UCSD-AML1 (cell line): ENCODE measurements around the gene XG.
"Not testable (repeated sequence)": the region's sequence is repeated elsewhere in the genome, so short reads cannot be mapped to it uniquely, and the experiment has no call there.

Experiments
- DNase-seq: peaks from one replicate; lab custom pipeline; 2025; ENCODE audit not compliant: unreplicated experiment; lab: John Stamatoyannopoulos, UW

The XG gene

DNA sequence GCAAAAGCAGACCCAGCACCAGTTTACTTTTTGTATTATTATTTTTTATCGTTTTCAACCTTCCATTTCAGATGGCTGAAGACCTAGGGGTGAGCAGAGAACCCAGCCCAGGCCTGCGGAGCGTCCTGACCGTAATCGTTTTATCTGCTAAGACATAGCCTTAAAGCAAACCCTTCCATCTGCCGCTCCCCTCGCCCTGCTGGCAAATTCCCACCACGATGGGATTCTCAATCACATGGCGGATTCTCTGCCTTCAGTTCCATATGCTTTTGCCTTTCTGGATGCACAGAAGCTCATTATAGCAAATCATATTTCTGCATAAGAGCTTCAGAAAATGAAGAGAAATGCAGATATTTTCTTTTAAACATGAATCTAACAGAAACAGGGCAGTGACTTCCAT lies 18.6 kb upstream of the XG start:
- DNase-seq = no peak

DNA sequence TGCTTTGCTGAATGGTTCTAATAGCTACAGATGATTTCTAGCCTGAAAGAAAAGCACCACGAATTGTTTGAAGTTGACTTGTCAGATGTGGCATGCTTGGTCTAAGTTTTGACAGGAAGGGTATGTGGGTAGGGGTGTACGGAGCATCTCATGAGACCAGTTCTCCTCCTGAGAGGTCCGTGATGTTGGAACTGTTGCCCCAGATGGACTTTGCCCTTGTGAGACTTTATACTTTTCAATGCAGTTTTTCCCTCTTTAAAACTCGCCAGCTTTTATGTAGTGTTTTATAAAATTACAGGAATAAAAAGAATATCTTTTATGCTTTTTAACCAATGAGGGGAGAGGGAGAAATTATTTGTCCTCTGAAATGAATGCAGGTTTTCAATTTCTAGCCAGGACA lies 16.6 kb upstream of the XG start:
- no peak for DNase-seq

DNA sequence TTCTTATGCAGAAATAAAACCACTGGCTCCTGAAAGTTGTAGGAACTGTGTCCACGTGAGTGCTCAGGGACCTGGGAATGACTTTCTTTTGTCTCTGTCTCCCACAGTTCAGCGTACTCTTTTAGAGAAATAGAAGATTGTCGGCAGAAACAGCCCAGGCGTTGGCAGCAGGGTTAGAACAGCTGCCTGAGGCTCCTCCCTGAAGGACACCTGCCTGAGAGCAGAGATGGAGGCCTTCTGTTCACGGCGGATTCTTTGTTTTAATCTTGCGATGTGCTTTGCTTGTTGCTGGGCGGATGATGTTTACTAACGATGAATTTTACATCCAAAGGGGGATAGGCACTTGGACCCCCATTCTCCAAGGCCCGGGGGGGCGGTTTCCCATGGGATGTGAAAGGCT lies 11.2 kb upstream of the XG start:
- DNase-seq = no peak

DNA sequence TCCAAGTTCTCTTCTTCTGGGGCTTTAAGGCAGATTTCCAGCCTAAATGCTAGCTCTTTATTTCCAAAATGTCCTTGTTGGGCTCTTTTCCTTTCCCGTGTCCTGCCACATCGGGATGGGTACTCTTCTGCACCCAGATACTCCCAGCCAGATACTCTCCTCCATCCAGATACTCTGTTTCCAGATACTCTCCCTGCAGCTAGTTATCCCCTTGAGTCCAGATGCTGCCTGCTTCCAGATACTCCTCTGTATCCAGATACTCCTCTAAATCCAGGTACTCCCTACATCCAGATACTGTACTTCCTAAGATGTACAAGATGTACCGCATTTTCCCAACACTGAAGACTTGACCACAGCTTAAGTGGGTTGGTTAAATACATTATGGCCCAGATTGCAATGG lies 10.5 kb upstream of the XG start:
- no peak for DNase-seq

DNA sequence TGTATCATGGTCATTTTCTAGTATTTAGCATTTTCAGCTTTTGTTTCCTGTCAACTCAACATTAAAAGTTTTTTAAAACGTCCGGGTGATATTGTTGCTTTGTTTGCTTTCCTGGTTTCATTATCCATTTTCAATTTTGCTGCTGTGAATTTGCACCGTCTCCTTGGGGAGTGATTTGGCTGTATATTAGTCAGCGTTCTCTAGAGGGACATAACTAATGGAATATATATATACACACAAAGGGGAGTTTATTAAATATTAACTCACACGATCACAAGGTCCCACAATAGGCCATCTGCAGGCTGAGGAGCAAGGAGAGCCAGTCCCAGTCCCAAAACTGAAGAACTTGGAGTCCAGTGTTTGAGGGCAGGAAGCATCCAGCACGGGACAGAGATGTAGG lies 5.6 kb upstream of the XG start:
- not testable (repeated sequence) for DNase-seq

DNA sequence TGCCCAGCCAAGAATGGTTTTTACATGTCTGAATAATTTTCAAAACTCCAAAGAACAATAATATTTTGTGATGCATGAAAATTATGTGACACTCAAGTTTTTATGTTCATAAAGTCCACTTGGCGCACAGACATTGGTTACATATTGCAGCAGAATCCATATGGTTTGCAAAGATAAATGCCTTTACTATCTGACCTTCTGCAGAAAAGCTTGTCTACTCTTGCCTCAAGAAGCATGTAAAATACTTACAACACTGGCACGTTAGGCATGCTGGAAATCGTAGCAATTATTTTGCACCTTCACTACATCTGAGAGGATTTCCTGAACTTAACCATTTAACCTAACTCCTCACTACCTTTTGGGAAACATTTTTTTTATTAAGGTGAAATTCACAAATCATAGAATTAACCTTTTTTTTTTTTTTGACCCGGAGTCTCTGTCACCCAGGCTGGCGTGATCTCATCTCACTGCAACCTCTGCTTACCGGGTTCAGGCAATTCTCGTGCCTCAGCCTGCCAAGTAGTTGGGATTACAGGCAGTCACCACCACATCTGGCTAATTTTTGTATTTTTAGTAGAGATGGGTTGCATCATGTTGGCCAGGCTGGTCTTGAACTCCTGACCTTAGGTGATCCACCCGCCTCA lies 3.5 kb upstream of the XG start:
- DNase-seq = no peak

DNA sequence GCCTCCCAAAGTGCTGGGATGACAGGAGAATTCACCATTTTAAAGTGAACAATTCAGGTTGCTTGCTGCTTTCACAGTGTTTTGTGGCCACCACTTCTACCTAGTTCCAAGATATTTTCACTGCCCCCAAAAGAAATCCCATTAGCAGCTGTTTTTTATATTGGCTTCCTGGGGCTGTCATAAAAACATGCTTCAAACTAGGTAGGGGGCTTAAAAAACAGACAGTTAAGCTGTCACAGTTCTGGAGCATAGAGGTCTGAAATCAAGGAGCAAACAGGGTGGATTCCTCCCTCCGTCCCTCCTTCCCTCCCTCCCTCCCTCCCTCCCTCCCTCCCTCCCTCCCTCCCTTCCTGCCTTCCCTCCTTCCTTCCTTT lies 3.0 kb upstream of the XG start:
- no peak for DNase-seq

DNA sequence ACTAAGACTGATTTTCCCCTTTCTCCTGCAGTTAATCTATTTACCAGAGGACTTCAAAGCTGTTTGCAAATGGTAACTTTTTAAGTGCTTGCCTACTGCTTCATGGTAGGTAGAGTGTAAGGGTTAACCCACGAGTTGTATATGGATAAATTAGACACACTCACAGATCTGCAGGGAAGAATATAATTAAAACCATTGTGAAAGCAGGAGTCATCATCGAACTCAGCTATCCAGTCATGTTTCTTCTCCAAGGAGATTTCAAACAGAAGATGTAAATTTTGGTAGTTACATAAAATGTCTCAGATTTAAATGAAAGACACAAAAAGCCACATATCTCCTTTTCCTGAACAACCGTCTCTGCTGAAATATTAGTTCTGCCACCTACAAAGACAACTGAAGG lies 549 bp upstream of the XG start:
- DNase-seq = no peak

DNA sequence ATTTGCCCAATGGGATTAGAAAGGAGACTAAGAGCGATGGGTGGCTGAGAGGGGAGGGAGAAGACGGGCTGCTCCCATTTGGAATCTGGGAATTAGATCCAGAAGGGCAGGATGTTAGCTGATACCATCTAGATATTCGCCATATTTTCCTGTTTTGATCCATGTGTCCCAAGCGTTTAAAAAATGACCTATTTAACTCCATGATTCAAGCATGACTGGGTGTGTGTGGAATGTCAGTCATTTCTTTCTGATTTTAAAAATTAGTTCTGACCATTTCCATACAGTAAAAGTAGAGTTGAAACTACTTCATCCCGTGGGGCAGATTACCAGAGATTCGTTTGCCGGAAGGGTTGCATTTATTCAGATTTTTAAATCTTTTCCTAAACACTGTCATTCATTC lies 601 bp downstream of the XG start:
- not testable (repeated sequence) for DNase-seq

DNA sequence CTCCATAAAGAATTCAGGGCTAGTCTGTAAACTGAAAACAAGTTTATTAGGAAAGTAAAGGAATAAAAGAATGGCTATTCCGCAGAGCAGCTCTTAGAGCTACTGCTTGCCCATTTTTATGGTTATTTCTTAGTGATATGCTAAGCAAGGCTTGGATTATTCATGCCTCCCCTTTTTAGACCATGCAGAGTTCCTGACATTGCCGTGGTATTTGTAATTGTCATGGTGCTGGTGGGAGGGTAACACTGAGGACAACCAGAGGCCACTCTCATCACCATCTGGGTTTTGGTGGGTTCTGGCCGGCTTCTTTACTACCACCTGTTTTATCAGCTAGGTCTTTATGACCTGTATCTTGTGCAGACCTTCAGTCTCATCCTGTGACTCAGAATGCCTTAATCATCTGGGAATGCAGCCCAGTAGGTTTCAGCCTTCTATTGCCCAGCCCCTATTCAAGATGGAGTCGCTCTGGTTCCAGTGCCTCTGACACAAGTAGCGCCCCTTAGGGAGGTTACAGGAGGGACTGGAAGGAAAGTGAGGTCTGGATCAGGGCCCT lies 3.4 kb downstream of the XG start:
- not testable (repeated sequence) for DNase-seq

DNA sequence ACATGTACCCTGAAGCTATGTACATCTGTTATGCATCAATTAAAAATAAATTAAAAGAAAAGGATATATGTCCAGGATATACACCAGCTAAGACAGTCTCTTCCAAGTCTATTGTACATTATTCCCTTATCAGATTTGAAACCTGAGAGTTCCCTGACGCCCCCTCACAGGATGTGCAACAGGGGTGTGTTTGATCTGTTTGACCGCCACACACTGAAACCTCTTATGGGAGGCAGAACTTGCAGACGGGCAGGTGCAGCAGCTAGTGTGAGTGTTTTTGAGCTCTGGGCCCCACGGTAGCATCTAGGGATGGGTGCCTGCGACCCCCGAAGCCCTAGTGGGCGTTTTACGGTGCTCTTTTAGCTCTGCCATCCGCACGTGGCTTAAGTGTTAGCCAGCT lies 4.7 kb downstream of the XG start:
- no peak for DNase-seq

DNA sequence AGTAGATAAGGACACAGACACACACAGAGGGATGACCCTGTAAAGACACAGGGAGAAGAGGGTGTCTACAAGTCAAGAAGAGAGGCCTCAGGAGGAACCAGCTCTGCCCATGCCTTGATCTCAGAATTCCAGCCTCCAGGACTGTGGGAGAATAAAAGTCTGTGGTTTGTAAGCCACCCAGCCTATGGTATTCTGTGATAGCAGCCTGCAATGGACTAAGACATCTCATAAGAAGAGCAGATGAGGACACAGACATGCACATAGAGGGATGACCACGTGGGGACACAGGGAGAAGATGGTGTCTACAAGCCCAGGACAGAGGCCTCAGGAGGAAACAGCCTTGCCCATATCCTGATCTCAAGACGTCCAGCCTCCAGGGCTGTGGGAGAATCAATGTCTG lies 9.4 kb downstream of the XG start:
- DNase-seq = no peak

DNA sequence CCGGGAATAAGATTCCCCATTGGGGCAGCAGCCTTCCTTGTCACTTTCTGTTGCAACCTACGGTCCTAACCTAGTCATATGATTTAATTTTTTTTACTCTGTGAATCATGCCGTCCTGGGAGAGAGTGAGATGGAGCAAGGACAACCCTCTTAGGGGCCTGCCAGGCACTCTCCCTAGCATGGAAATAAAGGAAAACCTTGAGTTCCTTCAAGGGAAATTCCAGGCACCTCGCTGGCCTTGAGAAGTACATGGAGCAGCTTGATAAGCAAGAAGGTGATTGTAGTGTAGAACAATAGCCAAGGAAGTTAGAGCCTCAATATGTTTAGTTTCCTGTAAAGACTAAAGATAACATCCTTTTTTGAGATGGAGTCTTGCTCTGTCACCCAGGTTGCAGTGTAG lies 10.8 kb downstream of the XG start:
- not testable (repeated sequence) for DNase-seq

DNA sequence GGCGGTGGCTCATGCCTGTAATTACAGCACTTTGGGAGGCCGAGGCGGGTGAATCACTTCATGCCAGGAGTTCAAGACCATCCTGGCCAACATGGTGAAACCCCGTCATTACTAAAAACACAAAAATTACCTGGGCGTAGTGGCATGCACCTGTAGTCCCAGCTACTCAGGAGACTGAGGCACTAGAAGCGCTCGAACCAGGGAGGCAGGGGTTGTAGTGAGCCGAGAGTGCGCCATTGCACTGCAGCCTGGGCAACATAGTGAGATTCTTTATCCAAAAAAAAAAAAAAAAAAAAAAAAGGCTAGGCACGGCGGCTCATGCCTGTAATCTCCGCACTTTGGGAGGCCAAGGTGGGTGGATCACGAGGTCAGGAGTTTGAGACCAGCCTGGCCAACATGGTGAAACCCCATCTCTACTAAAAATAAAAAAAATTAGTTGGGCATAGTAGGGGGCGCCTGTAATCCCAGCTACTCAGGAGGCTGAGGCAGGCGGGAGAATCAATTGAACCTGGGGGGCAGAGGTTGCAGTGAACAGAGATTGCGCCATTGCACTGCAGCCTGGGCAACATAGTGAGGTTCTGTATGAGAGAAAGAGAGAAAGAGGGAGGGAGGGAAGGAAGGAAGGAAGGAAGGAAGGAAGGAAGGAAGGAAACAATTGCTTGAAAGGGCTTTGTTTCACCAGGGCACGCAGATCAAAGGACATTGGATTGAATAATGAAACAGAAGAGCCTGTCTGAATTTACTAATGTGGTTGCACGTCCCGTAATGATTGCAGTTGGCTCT lies 13.1 kb downstream of the XG start:
- not testable (repeated sequence) for DNase-seq

DNA sequence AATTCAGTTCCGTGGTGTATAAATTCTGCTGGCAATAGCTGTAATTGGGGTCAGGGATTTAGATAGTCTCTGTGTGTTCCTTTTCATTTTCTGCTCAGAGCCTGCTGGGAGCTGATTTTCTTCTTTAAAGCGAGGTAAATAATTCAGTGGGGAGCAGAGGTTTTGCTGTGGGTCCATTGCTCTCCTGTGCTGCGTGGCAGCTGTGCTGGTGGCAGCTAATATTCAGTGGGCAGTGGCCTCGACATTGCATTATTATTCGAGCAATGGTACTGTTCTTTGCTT lies 13.7 kb downstream of the XG start:
- no peak for DNase-seq

DNA sequence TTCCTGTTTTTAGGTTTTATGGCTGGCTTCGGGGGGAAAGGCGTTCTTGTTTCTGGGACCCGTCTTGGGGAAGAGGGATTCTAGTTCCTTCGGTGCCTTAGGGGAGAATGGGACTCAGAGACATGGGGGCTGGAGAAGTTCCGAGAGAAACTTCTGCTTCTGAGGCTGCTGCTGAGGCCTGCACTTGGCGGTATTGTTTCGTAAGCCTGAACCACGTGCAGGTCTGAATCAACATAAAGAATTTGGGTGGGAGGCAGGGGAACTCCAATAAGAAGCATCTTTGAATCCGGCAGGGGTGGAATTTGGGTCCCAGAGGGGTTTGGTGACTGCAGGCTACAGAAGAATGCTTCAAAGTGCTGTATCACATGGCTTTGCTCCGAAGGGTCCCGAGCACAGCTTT lies 15.1 kb downstream of the XG start:
- DNase-seq = no peak

DNA sequence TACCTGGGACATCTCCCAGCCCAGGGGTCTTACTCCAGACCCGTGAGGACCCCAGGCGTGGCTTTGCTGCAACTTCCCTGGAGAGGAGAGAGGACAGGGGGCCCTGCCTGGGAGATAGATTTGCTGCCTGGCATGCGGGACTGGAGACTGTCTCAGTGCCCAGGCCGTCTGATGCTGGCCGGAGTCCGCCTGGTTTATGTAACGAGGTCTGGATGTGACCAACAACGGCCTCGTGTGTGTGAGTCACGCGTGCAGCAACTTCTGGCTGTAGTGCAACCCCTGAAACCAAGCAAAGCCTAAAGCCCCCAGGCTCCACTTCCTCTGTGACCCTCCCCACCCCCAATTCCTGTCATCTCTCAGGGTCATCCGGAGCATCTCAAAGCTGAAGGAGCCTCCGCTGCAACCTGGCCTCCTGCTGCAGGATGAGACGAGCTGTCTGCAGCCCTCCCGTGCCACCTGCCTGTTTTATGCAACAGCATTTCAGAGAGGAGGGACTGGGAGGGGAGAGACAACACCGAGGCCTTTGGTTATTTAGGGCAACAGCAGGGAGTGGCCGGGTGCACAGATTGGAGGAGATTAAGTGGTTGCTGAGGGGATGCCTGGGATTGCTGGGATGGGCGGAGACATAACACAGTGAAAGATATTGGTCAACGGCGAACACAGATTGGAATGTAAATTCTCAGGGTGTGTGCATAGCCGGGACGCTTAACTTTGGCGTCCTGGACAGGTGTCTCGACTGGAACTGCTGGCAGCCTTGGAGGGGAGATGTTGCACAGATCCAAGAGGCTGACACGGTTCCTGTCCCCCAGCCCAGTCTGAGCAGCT lies 16.0 kb downstream of the XG start:
- DNase-seq = no peak

DNA sequence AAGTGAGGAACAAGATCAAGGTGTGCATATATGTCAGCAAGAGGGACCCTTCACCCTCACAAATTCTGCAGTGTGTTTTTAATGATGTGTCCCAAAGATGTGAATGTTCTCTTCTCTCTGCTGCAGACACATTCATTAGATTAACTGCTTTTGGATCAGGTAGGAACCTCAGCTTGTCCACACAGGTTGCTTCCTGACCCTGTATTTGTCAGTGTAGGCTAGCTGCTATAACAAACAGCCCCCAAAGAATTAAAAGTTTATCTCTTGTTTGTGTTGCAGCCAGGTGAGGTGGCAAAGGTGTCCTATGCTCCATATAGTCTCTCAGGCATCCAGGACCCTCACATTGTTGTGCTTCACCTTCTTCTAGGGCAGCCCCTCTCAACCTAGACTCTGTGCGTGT lies 17.8 kb downstream of the XG start:
- no peak for DNase-seq

DNA sequence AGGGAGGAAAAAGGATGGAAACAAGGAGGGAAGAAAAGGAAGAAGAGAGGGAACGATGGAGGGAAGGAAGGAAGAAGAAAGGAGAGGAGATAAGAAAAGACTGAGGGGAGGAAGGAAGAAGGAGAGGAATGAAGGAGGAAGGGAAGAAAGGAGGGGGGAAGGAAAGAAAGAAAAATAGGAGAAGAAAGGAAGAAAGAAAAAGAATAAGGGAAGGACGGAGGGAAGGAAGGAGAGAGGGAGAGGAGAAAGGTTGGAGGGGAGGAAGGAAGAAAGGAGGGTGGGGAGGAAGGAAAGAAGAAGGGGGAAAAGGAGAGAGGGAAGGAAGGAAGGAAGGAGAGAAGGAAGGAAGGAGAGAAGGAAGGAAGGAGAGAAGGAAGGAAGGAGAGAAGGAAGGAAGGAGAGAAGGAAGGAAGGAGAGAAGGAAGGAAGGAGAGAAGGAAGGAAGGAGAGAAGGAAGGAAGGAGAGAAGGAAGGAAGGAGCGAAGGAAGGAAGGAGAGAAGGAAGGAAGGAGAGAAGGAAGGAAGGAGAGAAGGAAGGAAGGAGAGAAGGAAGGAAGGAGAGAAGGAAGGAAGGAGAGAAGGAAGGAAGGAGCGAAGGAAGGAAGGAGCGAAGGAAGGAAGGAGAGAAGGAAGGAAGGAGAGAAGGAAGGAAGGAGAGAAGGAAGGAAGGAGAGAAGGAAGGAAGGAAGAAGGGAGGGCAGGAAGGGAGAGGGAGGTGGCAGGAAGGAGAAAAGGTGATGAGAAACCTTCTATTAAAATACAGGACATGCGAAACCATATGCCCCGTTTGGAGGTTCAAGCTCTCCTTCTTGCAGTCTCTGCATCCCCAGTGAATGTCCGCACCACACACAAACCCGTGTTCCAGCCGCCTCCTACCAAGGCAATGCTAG lies 21.6 kb downstream of the XG start:
- not testable (repeated sequence) for DNase-seq

DNA sequence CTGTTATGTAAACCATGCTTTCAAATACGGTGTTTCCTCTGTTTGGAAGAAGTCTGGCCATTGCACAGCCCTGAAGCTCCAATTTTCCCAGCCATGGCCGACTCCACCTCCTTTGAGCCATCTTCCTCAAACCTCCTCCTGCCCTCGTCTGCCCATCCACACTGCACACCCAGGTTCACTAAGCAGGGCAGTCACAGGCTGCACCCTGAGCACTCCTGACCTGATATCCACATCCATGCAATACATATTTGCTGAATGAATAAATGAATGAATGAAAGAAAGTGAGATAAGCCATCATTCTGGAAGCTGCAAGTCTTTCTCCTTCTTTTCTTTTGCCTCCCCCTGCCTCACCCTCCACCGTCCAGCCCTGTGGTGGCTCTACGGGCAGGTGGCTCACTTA lies 22.2 kb downstream of the XG start:
- DNase-seq = no peak

DNA sequence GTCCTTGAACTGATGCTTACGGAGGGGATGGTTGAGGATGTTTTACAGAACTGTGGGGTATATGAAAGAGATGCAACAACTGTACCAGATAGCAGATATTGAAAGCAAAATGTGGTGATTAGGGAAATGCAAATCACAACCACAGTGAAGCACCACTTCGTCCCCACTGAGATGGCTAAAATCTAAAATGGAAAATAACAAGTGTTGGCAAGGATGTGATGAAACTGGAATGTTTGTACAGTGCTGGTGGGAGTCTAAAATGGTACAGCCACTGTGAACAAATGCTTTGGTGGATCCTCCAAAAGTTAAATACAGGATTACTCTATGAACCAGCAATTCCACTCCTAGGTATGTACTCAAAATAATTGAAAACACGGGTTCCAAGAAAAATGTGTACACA lies 22.9 kb downstream of the XG start:
- no peak for DNase-seq
